Memory B cell (primary cell): ENCODE data around the gene PTPRN2.

ENCODE experiments used
- ATAC-seq: fragments of 150-1000 bp; cut with Tn5 transposase; 2 replicates; pipeline ENCODE4 v1.10.0; 2021; ENCODE audit warnings: low read depth, mild to moderate bottlenecking, moderate library complexity
- DNase-seq, 2 donors: peaks; one replicate each; pipeline ENCODE4 v3.0.0; 2022; ENCODE audit warnings: low spot score in 2 of 2
- H3K27ac Mint-ChIP-seq: one replicate; pipeline ENCODE4 v1.8.0; 2022; ENCODE audit warnings: mild to moderate bottlenecking, moderate library complexity, mixed read lengths
- H3K27me3 Mint-ChIP-seq: one replicate; pipeline ENCODE4 v1.8.0; 2022; ENCODE audit warnings: mixed read lengths
- H3K36me3 Mint-ChIP-seq: one replicate; pipeline ENCODE4 v1.8.0; 2022; ENCODE audit warnings: mild to moderate bottlenecking, mixed read lengths
- H3K4me1 Mint-ChIP-seq: one replicate; pipeline ENCODE4 v1.8.0; 2022; ENCODE audit warnings: mixed read lengths
- H3K4me3 Mint-ChIP-seq: one replicate; pipeline ENCODE4 v1.8.0; 2022; ENCODE audit warnings: mild to moderate bottlenecking, moderate library complexity, mixed read lengths
- H3K9me3 Mint-ChIP-seq: one replicate; pipeline ENCODE4 v1.8.0; 2022; ENCODE audit warnings: mixed read lengths

Gene PTPRN2

DNA sequence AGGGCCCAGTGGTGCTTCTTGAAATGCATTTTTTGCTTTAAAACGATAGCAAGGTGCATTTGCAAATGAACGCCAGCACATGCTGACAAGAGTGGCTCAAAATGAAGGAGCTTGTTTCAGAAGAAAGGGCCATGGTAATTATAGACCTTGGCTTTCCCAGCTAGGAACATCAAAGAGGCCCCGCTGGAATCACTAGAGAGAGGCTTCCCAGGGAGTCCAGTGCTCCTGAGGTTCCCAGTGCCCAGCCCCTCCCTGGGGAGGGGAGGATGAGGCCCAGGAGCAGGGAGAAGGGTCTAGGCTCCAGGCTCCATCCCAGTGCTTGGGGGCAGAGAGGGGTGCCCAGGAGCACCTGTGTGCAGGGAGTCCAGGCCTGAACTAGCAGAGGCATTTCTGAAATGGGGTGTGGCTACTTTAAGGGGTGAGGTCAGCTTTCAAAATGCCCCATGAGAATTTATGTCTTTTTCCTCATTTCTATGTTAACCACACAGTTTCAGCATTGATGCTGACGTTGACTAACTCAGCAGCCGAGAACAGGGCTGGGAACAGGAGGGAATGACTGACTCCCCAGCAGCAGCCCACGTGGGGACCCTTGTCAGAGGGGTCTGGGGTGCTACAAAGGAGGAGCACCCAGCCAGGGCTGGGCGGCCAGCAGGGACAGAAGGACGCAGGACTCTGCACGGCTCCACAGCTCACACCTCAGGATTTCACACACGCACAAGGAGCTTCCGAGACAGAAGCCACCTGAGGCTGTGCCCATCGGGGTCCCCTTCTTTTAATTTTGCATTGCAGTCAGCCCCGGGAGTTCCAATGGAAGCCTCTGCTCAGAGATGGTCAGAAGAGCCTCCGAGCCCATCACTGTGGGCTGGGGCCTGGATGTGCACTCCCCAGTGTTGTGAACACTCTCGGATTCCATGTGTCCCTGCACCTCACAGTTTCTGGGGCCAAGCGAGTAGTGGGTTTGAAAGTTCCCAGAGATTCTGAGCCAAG lies 570.2 kb downstream of the PTPRN2 start:
- Mint-ChIP-seq H3K27ac (no peak overlapping the region), H3K4me1 (no peaks in the 10 kb centered on the region), H3K9me3 (no peaks in the 10 kb centered on the region), H3K27me3 (no peaks in the 10 kb centered on the region), H3K36me3 (no peaks in the 10 kb centered on the region), H3K4me3 (no peak overlapping the region)
- ATAC-seq, result no peak
- DNase-seq, result no peak

DNA sequence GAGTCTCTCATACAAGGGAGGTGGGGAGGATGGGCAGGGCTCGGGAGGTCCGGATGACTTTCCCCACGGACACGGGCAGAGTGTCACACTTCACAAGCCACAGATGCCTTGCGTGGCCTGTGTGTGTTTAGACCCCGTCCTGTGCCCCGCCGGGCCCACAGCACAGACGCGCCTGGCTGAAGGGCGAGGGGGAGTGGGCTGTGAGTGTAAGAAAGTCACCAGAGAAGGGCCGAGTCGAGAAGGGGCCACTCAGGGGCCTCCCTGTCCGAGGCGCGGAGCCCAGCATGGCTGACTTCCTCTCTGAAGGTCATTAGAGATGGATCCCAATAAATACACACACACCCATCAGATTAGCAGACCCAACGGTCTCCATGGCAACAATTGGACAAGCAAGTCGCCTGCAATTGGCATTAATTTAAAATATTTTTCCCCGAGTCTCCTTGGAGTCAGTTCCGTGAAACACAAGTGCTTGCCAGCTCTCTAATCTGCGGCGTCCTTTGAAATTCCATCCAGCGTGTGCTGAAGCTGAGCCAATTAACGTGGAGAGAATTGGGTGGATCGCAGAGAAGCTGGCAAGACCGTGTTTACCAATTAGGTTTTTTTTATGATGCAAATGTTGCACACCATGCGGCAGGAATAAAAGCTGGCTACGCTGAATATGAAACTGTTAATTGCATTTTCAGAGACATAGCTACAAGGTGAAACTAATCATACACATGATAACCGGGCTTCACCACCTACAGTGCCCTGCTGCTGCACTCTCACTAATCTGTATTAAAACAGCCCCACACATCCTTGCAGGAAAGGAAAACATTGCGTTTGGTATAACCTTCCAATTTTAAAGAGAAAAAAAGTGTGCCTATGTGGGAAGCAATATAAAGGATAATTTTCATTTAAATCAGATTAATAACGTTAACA lies 571.2 kb downstream of the PTPRN2 start:
- ATAC-seq (no peak), DNase-seq (no peak)
- Mint-ChIP-seq H3K4me3 (no peak overlapping the region), H3K9me3 (no peaks in the 10 kb centered on the region), H3K4me1 (no peaks in the 10 kb centered on the region), H3K27ac (no peak overlapping the region), H3K27me3 (no peaks in the 10 kb centered on the region), H3K36me3 (no peaks in the 10 kb centered on the region)

DNA sequence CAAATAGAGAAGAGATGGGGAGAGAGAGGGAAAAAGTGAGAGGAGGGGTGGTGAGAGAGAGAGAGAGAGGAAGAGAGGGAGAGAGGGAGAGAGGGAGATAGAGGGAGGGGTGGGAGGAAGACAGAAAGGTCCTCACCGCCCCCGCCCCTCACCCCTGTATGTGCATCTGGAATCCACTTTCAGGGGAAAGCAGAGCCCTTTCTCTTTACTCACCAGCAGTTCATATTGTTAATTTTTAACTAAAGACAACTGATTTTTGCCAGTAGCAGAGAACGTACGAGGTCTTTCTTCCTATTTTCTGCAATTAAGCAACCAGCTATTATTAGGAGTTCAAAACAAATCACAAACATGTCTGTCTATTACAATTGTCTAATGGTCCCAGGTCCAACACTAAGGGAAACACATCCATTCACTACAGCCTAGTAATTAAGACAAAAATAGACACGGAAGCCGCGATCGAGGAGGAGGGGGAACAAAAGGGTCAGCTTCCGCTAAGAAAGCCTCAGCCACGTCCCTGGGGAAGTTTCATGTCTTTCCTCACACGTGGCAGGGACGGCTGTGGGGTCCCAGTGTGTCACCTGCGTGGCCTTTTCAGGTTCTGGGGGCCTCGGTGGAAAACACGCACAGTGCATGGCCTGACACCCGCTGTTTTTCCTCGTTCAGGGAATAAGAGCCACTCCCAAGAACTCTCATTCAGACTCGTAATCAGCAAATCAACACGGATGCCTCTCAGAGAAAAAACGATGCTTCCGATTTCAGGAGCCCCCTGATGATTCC lies 572.0 kb downstream of the PTPRN2 start:
- no peak for ATAC-seq
- DNase-seq, result no peak
- Mint-ChIP-seq H3K27me3 (no peaks in the 10 kb centered on the region), H3K36me3 (no peaks in the 10 kb centered on the region), H3K4me3 (no peak overlapping the region), H3K4me1 (no peaks in the 10 kb centered on the region), H3K9me3 (no peaks in the 10 kb centered on the region), H3K27ac (no peak overlapping the region)

- Mint-ChIP-seq H3K4me3 (no peak overlapping the region), H3K27me3 (no peaks in the 10 kb centered on the region), H3K36me3 (no peaks in the 10 kb centered on the region), H3K27ac (no peak overlapping the region), H3K9me3 (no peaks in the 10 kb centered on the region), H3K4me1 (no peaks in the 10 kb centered on the region)
- DNase-seq, result no peak
- no peak for ATAC-seq
These were observed 572.6 kb downstream of the PTPRN2 start for GRCh38 chr7:158014976-158015375.

- Mint-ChIP-seq H3K9me3 (no peaks in the 10 kb centered on the region), H3K4me3 (no peak overlapping the region), H3K4me1 (no peaks in the 10 kb centered on the region)
These were observed 574.4 kb downstream of the PTPRN2 start for GRCh38 chr7:158013085-158013668.

DNA sequence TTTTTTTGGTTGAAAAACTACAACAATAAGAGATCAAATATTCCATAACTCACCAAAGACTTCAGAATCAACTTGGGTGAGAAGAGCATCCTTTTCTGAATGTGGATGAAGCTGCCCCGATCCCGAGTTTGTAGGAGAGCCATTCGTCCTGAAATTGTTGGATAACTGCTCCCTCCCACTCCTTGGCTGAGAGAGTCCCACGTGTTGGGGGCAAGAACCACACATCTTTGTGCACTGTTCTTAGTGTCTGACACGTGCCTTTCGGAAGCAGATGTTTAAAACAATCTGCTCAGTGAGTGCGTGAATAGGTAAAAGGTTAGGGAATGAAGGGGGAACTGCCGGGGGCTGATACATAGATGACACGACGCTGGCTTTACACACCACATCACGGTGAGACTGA lies 575.7 kb downstream of the PTPRN2 start:
- Mint-ChIP-seq H3K27ac (no peak overlapping the region), H3K4me1 (peaks cover 5% of the 10 kb centered on the region), H3K4me3 (no peak overlapping the region), H3K9me3 (peaks cover 4% of the 10 kb centered on the region), H3K27me3 (peaks cover 6% of the 10 kb centered on the region), H3K36me3 (no peaks in the 10 kb centered on the region)
- DNase-seq (no peak), ATAC-seq (no peak)

More at GRCh38 chr7:158013085-158013668, 574.4 kb downstream of the PTPRN2 start:
- Mint-ChIP-seq H3K27ac (no peak overlapping the region), H3K27me3 (peaks cover 3% of the 10 kb centered on the region), H3K36me3 (no peaks in the 10 kb centered on the region)
- ATAC-seq (no peak), DNase-seq (no peak)

DNA sequence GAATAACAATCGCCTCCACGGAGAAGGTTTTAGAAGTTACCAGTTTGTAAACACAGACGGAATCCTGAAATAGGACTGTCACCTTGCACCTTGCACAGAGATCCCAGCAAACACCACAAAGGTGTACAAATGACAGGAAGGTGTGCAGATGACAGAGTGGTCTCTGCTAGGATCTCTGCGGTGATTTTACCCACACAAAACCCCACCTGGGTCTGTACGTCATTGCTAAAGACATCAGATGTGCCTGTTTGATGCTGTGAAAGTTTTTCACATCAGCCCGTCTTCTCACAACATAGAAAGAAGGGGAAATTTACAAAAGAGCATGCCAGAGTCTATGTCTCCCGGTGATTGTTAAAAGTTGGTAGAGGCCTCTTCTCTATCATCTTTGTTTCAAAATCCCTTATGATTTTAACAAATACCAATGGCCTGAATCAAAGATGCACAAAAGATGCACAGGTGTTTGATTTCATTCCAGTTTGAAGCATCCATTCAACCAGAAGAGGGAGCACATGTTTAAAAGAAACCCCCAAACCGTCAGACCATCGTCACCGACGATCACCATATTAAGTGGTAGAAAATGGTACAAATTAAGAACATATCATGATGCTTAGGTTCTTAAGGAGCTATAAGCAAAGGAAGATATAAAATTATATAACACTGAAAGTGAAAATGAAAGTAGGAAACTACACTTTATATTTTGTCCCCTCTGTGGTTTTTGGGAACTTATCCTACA lies 576.5 kb downstream of the PTPRN2 start:
- ATAC-seq (no peak), DNase-seq (no peak)
- Mint-ChIP-seq H3K27ac (no peak overlapping the region), H3K27me3 (peaks cover 6% of the 10 kb centered on the region), H3K4me1 (peaks cover 5% of the 10 kb centered on the region), H3K4me3 (no peak overlapping the region), H3K9me3 (peaks cover 4% of the 10 kb centered on the region), H3K36me3 (no peaks in the 10 kb centered on the region)

- H3K27me3 Mint-ChIP-seq, result peaks cover 6% of the 10 kb centered on the region
- no peak overlapping the region for H3K27ac Mint-ChIP-seq
- no peak overlapping the region for H3K4me3 Mint-ChIP-seq
- H3K4me1 Mint-ChIP-seq, result peaks cover 5% of the 10 kb centered on the region
- no peak for ATAC-seq
- peaks cover 4% of the 10 kb centered on the region for H3K9me3 Mint-ChIP-seq
- no peaks in the 10 kb centered on the region for H3K36me3 Mint-ChIP-seq
- DNase-seq, result no peak
These were observed 577.7 kb downstream of the PTPRN2 start for GRCh38 chr7:158009886-158010285.

DNA sequence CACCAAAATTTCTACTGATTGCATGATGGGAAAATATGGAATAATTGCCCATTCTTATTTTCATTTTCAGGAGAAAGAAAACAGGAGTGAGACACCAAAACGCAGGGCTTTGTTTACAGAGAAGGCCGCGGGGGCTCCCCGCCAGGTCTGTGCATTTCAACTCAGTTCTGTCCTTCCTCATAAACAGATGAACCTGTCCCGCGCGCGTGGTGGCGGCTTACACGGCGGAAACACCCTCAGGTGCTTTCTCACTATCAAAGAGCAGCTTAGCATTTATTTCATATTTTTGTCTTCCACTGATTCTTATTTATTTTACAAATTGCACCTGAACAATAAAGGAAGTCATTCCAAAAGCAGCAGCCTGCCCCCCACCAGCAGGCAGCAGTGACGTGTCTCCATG lies 579.4 kb downstream of the PTPRN2 start:
- H3K9me3 Mint-ChIP-seq, result peaks cover 4% of the 10 kb centered on the region

GRCh38 chr7:158007697-158008257 lies 579.8 kb downstream of the PTPRN2 start:
- no peak overlapping the region for H3K27ac Mint-ChIP-seq
- H3K4me1 Mint-ChIP-seq, result peaks cover 5% of the 10 kb centered on the region
- H3K4me3 Mint-ChIP-seq, result no peak overlapping the region
- H3K9me3 Mint-ChIP-seq, result peaks cover 4% of the 10 kb centered on the region
- peaks cover 6% of the 10 kb centered on the region for H3K27me3 Mint-ChIP-seq
- no peaks in the 10 kb centered on the region for H3K36me3 Mint-ChIP-seq
- no peak for ATAC-seq
- no peak for DNase-seq

More for the DNA sequence above, 579.4 kb downstream of the PTPRN2 start:
- H3K36me3 Mint-ChIP-seq, result no peaks in the 10 kb centered on the region
- DNase-seq, result no peak
- H3K27me3 Mint-ChIP-seq, result peaks cover 6% of the 10 kb centered on the region
- peaks cover 5% of the 10 kb centered on the region for H3K4me1 Mint-ChIP-seq
- no peak overlapping the region for H3K27ac Mint-ChIP-seq
- no peak overlapping the region for H3K4me3 Mint-ChIP-seq
- no peak for ATAC-seq

DNA sequence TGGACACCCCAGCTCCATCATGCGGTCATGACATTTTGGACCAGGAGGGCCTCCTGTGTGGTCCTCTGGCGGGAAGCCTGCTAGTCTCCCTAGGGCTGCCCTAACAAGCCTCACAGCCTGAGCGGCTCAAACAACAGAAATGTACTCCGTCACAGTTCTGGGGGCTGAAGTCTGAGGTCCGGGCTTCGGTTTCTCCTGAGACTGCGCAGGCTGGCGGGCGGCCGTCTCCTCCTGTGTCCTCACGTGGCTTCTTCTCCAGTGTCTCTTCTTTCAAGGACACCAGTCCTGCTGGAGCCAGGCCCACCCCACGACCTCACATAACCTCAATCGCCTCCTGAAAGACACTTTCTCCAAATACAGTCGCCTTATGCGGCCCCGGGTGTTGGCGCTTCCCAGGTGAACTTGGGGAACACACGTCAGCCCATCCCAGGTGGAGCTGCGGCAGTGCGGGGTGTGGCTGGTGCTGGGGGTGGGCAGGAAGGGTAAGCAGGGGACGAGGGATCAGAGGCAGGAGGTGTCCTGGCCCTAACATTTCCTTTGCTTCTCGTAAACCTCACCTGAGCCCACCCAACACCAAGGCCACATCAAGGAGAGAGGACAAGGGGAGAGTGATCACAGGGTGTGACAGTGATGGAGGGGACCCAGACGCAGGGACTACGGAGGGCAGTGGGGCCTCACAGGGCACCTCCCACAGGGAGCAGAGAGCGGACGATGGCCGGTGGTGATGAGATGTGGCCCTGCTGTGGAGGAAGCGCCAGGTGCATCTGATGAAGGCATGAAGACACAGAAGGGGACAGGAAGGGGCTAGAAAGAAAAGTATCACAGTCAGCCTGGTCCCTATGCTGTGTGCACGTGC lies 580.6 kb downstream of the PTPRN2 start:
- DNase-seq (no peak), ATAC-seq (no peak)
- Mint-ChIP-seq H3K27ac (no peak overlapping the region), H3K9me3 (peaks cover 4% of the 10 kb centered on the region), H3K4me1 (peaks cover 5% of the 10 kb centered on the region), H3K27me3 (peaks cover 6% of the 10 kb centered on the region), H3K36me3 (no peaks in the 10 kb centered on the region), H3K4me3 (no peak overlapping the region)

GRCh38 chr7:158005531-158005930 lies 582.1 kb downstream of the PTPRN2 start:
- no peak overlapping the region for H3K4me3 Mint-ChIP-seq
- peaks cover 6% of the 10 kb centered on the region for H3K27me3 Mint-ChIP-seq
- H3K4me1 Mint-ChIP-seq, result peaks cover 5% of the 10 kb centered on the region
- ATAC-seq (no peak), DNase-seq (no peak)
- H3K9me3 Mint-ChIP-seq, result peaks cover 4% of the 10 kb centered on the region
- no peaks in the 10 kb centered on the region for H3K36me3 Mint-ChIP-seq
- H3K27ac Mint-ChIP-seq, result no peak overlapping the region
